T-helper 2 cell treated with Interferon-gamma antibody and Interleukin-4, amounts not matched to agents 5 μg/mL and 100 μg/mL, for 36 hours (primary cell): ENCODE results near the gene JMJD1C.
"Not testable (repeated sequence)": the region's sequence is repeated elsewhere in the genome, so short reads cannot be mapped to it uniquely, and the experiment has no call there.

Experiments
- DNase-seq: peaks from one replicate; pipeline ENCODE4 v3.0.0; 2021; ENCODE audit warnings: low spot score
- H3K27ac Mint-ChIP-seq: one replicate; pipeline ENCODE4 v1.8.0; 2021; ENCODE audit warnings: mild to moderate bottlenecking, mixed read lengths
- H3K27me3 Mint-ChIP-seq: one replicate; pipeline ENCODE4 v1.8.0; 2021; ENCODE audit warnings: low read depth, mixed read lengths
- H3K36me3 Mint-ChIP-seq: one replicate; pipeline ENCODE4 v1.8.0; 2021; ENCODE audit warnings: low read depth, mixed read lengths
- H3K4me1 Mint-ChIP-seq: one replicate; pipeline ENCODE4 v1.8.0; 2021; ENCODE audit warnings: low read depth, mixed read lengths
- H3K4me3 Mint-ChIP-seq: one replicate; pipeline ENCODE4 v1.8.0; 2022; ENCODE audit warnings: mild to moderate bottlenecking, moderate library complexity, mixed read lengths
- H3K9me3 Mint-ChIP-seq: one replicate; pipeline ENCODE4 v1.8.0; 2021; ENCODE audit warnings: mixed read lengths

The JMJD1C gene

GRCh38 chr10:63385254-63385653 is 80.5 kb downstream of the JMJD1C start:
- Mint-ChIP-seq H3K27me3 (peaks cover 3% of the 10 kb centered on the region), H3K27ac (no peak overlapping the region), H3K4me1 (peaks cover 35% of the 10 kb centered on the region), H3K36me3 (peaks cover 9% of the 10 kb centered on the region), H3K4me3 (no peak overlapping the region), H3K9me3 (peaks cover 7% of the 10 kb centered on the region)
- DNase-seq = no peak

DNA sequence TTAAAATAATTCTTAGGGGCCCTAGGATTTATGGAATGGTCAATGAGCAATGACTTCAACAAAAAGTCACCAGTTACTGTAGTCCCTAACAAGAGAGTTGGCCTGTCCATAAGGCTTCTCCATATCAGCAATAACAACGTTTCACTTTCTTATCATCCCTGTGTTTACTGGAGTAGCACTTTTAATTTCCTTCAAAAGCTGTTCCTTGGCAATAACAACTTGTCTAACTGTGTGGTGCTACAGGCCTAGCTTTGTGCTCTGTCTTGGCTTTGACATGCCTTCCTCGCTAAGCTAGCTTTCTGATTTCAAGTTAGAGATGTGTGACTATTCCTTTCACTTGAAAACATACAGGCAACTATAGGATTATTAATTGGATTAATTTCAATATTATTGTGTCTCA is 81.1 kb downstream of the JMJD1C start:
- Mint-ChIP-seq H3K9me3 (peaks cover under 1% of the 10 kb centered on the region), H3K4me1 (peaks cover 35% of the 10 kb centered on the region), H3K4me3 (no peak overlapping the region), H3K36me3 (peaks cover 6% of the 10 kb centered on the region), H3K27ac (no peak overlapping the region), H3K27me3 (peaks cover 3% of the 10 kb centered on the region)
- no peak for DNase-seq

DNA sequence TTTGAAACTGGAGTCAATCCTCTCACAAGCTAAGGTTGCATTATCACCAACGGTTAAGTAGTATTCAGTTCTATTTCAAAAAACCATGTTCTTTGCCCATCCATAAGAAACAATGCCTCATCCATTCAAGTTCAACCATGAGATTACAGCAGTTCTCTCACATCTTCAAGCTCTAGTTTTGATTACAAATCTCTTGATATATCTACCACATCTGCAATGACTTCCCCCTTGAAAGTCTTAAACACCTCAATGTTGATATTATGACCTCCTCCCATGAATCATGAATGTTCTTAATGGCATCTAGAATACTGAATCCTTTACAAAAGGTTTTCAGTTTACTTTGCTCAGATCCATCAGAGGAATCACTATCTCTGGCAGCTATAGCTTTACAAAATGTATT is 81.8 kb downstream of the JMJD1C start:
- Mint-ChIP-seq H3K27ac (no peak overlapping the region), H3K4me1 (peaks cover 34% of the 10 kb centered on the region), H3K36me3 (peaks cover 5% of the 10 kb centered on the region), H3K27me3 (peaks cover 3% of the 10 kb centered on the region), H3K9me3 (no peaks in the 10 kb centered on the region), H3K4me3 (no peak overlapping the region)
- no peak for DNase-seq

GRCh38 chr10:63383141-63383540 is 82.6 kb downstream of the JMJD1C start:
- H3K27me3 Mint-ChIP-seq = peaks cover 3% of the 10 kb centered on the region
- DNase-seq = no peak
- H3K36me3 Mint-ChIP-seq = peaks cover 3% of the 10 kb centered on the region
- no peak overlapping the region for H3K27ac Mint-ChIP-seq
- peaks cover 27% of the 10 kb centered on the region for H3K4me1 Mint-ChIP-seq
- H3K4me3 Mint-ChIP-seq = no peak overlapping the region
- H3K9me3 Mint-ChIP-seq = no peaks in the 10 kb centered on the region

DNA sequence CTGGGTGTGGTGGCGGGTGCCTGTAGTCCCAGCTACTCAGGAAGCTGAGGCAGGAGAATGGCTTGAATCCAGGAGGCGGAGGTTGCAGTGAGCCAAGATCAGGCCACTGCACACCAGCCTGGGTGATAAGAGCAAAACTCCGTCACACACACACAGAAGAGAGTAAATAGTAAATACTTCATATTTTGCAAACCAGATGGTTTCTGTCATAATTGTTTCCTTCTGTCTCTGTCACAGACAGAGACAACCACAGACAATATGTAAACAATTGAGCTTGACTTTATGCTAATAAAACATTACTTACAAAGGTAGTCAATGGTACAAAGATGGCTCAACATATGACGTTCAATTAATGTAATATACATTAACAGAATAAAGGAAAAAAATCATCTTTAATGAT is 83.7 kb downstream of the JMJD1C start:
- Mint-ChIP-seq H3K4me3 (no peak overlapping the region), H3K27me3 (peaks cover 3% of the 10 kb centered on the region), H3K4me1 (peaks cover 21% of the 10 kb centered on the region), H3K36me3 (peaks cover 3% of the 10 kb centered on the region), H3K27ac (no peak overlapping the region), H3K9me3 (no peaks in the 10 kb centered on the region)
- no peak for DNase-seq

GRCh38 chr10:63377305-63377661 is 88.5 kb downstream of the JMJD1C start:
- H3K4me1 Mint-ChIP-seq, H3K27ac Mint-ChIP-seq, H3K9me3 Mint-ChIP-seq, H3K27me3 Mint-ChIP-seq, H3K36me3 Mint-ChIP-seq, DNase-seq, H3K4me3 Mint-ChIP-seq: not testable (repeated sequence)

DNA sequence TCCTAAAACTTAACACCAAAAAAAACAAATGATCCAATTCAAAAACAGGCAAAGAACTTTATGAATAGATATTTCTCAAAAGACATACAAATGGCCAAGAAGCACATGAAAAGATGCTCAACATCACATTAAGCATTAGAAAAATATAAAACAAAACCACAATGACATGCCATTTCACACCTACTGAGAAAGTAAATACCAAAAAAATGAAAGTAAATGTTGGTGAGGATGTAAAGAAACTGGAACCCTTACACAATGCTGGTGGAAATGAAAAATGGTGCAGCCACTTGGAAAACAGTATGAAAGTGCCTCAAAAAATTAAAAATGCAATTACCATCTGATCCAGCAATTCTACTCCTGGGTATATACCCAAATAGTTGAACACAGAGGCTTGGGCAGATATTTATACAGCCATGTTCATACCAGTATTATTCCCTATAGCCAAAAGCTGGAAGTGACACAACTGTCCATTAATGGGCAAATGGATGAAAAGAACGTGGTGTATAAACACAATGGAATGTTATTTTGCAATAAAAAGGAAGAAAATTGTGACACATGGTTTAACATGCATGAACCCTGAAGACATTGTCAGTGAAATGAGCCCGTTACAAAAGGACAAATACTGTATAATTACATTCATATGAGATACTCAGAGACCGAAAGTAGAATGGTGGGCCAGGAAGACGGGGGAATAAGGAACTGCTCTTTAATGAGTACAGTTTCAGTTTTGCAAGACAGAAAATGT is 89.0 kb downstream of the JMJD1C start:
- H3K27me3 Mint-ChIP-seq = no peaks in the 10 kb centered on the region
- no peaks in the 10 kb centered on the region for H3K9me3 Mint-ChIP-seq
- DNase-seq = no peak
- H3K4me1 Mint-ChIP-seq = peaks cover 5% of the 10 kb centered on the region
- no peak overlapping the region for H3K27ac Mint-ChIP-seq
- H3K36me3 Mint-ChIP-seq = peaks cover 6% of the 10 kb centered on the region
- H3K4me3 Mint-ChIP-seq = no peak overlapping the region

DNA sequence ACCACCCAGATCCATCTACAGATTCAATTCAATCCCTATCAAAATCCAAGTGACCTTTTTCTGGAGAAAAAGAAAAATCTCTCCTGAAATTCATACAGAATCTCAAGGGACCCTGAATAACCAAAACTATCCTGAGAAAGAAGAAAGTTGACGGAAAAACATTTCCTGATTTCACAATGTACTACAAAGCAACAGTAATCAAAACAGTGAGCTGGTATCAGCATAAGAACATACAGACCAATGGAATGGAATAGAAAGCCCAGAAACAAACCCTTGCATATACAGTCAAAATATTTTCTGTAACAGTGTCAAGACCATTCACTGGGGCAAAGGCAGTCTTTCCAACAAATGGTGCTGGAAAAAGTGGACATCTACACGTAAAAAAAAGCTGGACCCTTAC is 89.9 kb downstream of the JMJD1C start:
- DNase-seq = no peak

GRCh38 chr10:63375458-63375857 is 90.3 kb downstream of the JMJD1C start:
- Mint-ChIP-seq H3K4me3 (no peak overlapping the region), H3K27me3 (no peaks in the 10 kb centered on the region), H3K27ac (no peak overlapping the region), H3K4me1 (peaks cover 5% of the 10 kb centered on the region), H3K36me3 (peaks cover 6% of the 10 kb centered on the region), H3K9me3 (no peaks in the 10 kb centered on the region)
- no peak for DNase-seq

More for the DNA sequence above, 89.9 kb downstream of the JMJD1C start:
- Mint-ChIP-seq H3K4me1 (peaks cover 5% of the 10 kb centered on the region), H3K36me3 (peaks cover 6% of the 10 kb centered on the region), H3K27me3 (no peaks in the 10 kb centered on the region), H3K4me3 (no peak overlapping the region), H3K27ac (no peak overlapping the region), H3K9me3 (no peaks in the 10 kb centered on the region)

DNA sequence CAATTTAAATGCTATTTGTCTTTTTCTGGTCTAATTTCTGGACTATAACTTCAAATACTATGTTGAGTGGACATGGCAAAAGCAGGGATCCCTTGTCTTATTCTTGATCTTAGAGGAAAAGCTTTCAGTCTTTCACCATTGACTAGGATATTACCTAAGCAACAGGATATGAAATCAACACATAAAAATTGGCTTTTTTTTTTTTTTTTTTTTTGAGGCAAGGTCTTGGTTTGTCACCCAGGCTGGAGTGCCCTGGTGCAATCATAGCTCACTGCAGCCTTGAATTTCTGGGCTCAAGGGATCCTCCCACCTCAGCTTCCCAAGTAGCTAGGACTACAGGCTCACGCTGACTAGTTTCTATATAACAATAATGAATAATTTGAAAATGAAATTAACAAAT is 90.8 kb downstream of the JMJD1C start:
- H3K9me3 Mint-ChIP-seq = no peaks in the 10 kb centered on the region
- DNase-seq = no peak
- H3K36me3 Mint-ChIP-seq = peaks cover 4% of the 10 kb centered on the region
- H3K4me3 Mint-ChIP-seq = no peak overlapping the region
- H3K27me3 Mint-ChIP-seq = no peaks in the 10 kb centered on the region
- no peak overlapping the region for H3K27ac Mint-ChIP-seq
- H3K4me1 Mint-ChIP-seq = peaks cover 5% of the 10 kb centered on the region

GRCh38 chr10:63373176-63373575 is 92.6 kb downstream of the JMJD1C start:
- H3K27me3 Mint-ChIP-seq = no peaks in the 10 kb centered on the region
- no peak overlapping the region for H3K27ac Mint-ChIP-seq
- H3K36me3 Mint-ChIP-seq = peaks cover 4% of the 10 kb centered on the region
- no peak for DNase-seq
- H3K9me3 Mint-ChIP-seq = no peaks in the 10 kb centered on the region
- peaks cover 5% of the 10 kb centered on the region for H3K4me1 Mint-ChIP-seq
- H3K4me3 Mint-ChIP-seq = no peak overlapping the region

- H3K27me3 Mint-ChIP-seq = no peaks in the 10 kb centered on the region
- H3K4me1 Mint-ChIP-seq = no peaks in the 10 kb centered on the region
- no peak overlapping the region for H3K27ac Mint-ChIP-seq
- no peak for DNase-seq
- H3K4me3 Mint-ChIP-seq = no peak overlapping the region
- no peaks in the 10 kb centered on the region for H3K36me3 Mint-ChIP-seq
- no peaks in the 10 kb centered on the region for H3K9me3 Mint-ChIP-seq
These were observed 96.1 kb downstream of the JMJD1C start for GRCh38 chr10:63369711-63370110.

DNA sequence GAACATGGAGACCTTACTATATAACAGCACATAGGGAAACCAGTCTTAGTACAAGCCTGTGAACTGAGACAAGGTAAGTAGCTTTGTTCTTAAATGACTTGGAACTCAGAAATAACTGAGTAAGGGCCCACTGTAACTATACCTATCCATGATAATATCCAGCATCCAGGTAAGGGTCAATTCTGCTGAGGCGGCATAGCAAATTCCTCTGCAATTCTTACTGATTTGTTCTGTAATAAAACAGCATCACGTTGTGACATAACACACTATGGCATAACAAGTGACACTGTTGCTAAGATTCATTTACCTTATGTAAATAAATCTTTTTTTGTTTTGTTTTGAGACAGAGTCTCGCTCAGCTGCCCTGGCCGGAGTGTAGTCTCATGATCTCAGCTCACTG is 97.4 kb downstream of the JMJD1C start:
- Mint-ChIP-seq H3K9me3 (no peaks in the 10 kb centered on the region), H3K27ac (no peak overlapping the region), H3K4me3 (no peak overlapping the region), H3K27me3 (no peaks in the 10 kb centered on the region), H3K4me1 (no peaks in the 10 kb centered on the region), H3K36me3 (peaks cover 1% of the 10 kb centered on the region)
- DNase-seq = no peak

- no peak for DNase-seq
- no peak overlapping the region for H3K4me3 Mint-ChIP-seq
- H3K36me3 Mint-ChIP-seq = peaks cover 1% of the 10 kb centered on the region
- no peak overlapping the region for H3K27ac Mint-ChIP-seq
- H3K4me1 Mint-ChIP-seq = no peaks in the 10 kb centered on the region
- no peaks in the 10 kb centered on the region for H3K27me3 Mint-ChIP-seq
- no peaks in the 10 kb centered on the region for H3K9me3 Mint-ChIP-seq
These were observed 98.8 kb downstream of the JMJD1C start for GRCh38 chr10:63366933-63367332.
